NCI-H128 (cell line): Measurements from ENCODE around the gene CD83.
"Not testable (repeated sequence)": the region's sequence is repeated elsewhere in the genome, so short reads cannot be mapped to it uniquely, and the experiment has no call there.

Source experiments
- DNase-seq: peaks from one replicate; lab custom pipeline; 2025; ENCODE audit not compliant: unreplicated experiment; lab: John Stamatoyannopoulos, UW

Gene CD83

DNA sequence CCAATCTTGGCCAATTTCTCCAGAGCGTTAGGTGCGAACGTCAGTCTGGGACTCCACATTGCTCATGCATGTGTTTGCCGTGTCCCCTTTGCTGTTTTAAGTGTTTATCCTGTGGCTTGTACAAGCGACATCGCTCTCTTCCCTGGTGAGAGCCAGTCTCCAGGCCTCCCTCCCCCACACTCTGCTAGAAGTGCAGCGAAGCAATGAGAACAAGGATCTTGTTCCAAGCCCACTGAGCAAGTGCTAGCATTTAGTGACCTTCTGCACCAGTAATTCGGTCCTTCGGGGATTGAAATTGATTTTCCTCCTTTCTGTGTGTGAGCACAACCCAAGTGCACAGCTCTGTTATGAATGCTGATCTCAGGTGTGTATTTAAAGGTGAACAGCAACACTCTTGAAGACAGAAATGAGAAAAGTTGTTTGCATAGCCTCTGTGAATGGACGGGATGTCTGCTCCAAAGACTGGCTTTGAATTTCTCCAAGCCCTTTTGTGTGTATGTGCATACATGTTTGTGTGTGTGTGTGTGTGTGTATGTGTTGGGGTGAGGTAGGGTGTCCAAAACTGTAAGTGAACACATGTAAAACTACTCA is 29.0 kb downstream of the CD83 start:
- DNase-seq = peak; percentile 52

DNA sequence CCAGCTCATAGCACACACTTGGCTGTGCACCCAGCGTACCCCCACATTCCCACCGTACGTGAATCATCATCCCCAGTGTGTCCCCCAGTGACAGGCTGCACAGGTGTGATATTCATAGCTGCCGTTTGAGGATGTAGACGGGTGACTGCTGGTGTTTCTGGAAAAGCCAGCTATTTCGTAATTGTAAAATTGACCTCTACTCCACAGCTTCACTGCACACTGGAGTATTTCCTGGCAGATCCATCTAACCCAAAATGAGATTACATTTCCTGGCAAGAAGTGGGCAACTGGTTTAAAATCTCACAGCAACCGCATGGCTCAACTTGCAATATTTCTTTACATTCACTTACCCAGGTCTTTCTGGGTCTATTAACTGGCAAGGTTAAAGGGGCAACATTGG is 30.3 kb downstream of the CD83 start:
- DNase-seq = no peak

GRCh38 chr6:14148471-14148870 is 30.9 kb downstream of the CD83 start:
- no peak for DNase-seq

- no peak for DNase-seq
Observed at GRCh38 chr6:14149053-14149738, 31.6 kb downstream of the CD83 start.

- DNase-seq = no peak
Observed at GRCh38 chr6:14149739-14150130, 32.2 kb downstream of the CD83 start.

- DNase-seq = not testable (repeated sequence)
Observed at GRCh38 chr6:14151300-14151699, 33.7 kb downstream of the CD83 start.

GRCh38 chr6:14151773-14152172 is 34.2 kb downstream of the CD83 start:
- no peak for DNase-seq

DNA sequence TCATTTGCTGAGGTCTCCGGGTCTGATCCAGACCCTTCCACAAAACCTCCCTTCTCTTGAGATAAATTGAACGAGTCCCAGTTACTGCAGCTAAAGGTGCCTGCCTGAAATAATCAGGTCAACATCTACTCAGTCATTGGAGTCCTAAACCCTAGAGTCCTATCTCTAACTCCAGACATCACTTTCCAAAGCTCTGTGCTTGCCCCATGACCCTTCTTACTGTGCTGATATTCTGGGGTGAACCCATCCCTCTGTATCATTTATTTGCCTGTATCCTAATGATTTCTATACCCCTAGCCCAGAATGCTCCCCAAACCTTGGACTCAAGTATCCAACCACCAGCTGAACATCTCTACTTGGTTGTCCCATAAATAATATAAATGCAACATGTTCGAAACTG is 35.7 kb downstream of the CD83 start:
- DNase-seq = no peak

DNA sequence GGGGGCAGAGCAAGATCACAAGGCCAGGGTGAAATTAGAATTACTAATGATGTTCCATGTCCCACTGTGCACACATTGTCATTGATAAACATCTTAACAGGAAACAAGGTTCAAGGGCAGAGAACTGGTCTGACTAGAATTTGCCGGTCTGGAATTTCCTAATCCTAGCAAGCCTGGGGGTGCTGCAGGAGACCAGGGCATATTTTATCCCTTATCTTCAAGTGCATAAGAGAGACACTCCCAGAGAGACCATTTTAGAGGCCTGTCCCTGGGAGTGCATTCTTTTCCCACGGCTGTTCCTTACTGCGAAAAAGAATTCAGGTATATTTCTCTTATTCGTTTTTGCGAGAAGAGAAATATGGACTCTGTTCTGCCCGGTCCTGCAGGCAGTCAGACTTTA is 41.5 kb downstream of the CD83 start:
- DNase-seq = no peak

- DNase-seq = no peak
Observed at GRCh38 chr6:14162826-14163225, 45.3 kb downstream of the CD83 start.

- no peak for DNase-seq
Observed at GRCh38 chr6:14165091-14165490, 47.5 kb downstream of the CD83 start.

DNA sequence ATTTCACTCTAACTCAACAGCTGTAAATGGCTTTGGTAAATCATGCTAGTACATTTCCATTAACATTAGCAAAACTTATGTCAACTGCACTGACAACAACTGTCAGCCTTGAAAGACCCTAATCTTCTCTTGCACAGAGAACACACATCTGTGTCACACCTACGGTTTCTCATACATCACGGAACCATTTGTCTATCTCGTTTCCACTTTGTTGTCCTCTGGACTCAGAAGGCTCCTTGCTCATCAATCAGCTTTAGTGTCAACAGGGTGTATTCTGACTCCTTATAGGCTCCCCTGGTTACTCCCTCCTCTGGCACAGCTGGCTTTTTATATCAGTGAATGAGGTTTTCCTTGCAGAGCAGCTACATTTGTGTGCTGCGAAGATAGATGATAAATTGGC is 49.3 kb downstream of the CD83 start:
- no peak for DNase-seq

DNA sequence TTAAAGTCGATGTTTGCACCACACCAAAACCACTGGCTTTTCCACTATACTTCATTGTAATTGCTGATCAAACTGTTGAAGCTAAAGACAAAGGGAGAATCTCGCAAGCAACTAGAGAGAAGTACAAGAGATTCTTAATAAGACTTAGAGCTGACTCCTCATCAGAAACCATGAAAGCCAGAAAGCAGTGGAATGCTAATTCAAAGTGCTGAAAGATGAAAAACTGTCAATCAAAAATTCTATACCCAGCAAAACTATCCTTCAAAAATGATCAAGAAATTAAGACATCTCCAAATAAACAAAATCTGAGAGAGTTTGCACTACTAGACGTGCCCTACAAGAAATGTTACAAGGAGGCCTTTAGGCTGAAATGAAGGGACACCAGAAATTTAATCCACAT is 52.6 kb downstream of the CD83 start:
- DNase-seq = no peak

GRCh38 chr6:14172562-14172961 is 55.0 kb downstream of the CD83 start:
- DNase-seq = no peak

DNA sequence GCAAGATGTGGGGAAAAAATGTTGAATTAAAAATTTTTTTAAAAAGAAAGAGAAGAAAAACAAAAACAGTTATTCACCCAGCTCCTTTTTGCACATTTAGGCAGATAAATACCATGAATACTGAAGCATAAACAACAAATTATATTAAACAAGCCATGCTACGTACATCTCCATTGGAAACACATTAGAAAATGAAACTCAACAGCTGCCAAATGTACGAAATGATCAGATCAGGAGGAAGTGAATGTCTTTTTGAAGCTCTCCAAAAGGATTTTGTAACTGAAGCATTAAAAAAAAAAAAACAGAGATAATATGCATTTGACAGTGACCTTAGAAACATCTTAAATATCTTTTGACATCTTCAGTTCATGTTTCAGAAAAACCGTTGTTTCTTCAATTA is 56.7 kb downstream of the CD83 start:
- DNase-seq = no peak

- DNase-seq = no peak
Observed at GRCh38 chr6:14174996-14175395, 57.4 kb downstream of the CD83 start.

DNA sequence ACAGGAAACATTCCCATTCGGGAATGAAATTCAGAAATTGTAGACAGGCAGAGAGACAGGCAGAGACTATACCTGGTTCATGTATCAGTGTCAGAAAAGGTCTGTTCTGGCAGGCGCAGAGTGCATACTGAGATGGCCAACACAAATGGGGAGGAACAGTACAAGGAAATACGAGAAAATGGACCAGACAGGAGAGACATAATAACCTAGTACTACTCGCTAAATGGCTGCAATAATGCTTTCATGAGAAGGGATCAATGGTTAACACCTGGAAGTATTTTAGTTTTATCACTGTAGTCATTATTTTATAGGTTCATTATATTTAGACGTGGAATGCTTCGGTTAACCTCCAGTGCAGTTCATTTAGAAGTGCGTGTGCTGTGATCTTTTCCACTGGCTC is 58.9 kb downstream of the CD83 start:
- no peak for DNase-seq

DNA sequence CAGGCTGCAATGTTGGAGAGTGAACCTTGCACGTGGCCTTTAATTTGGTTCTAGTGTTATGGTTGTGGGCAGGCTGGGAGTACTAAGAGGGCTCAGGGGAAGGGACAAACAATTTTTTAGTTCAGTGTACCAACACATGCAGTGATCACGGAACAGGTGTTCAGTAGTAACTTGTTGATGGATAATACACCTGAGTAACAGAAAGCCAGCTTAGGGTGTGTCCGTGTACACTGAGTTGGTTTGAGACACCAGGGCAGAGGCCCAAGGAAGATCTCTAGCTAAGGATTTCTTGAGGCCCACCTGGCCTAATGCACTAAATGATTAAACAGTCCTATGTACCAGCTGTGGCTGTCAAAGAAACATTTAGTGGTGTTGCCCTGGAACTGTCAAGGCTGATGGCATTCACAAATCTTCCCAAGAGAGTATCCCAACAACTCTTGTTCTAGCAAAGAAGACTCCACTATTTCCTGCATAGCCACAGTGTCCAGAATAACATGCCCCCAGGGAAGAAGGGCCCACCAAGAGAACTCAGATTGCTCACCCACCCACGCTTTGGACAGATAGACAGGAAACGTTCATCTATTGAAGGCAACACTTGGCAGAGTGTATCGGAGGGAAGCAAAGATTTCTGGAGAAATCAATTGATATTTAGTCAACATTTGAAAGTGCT is 60.0 kb downstream of the CD83 start:
- no peak for DNase-seq

DNA sequence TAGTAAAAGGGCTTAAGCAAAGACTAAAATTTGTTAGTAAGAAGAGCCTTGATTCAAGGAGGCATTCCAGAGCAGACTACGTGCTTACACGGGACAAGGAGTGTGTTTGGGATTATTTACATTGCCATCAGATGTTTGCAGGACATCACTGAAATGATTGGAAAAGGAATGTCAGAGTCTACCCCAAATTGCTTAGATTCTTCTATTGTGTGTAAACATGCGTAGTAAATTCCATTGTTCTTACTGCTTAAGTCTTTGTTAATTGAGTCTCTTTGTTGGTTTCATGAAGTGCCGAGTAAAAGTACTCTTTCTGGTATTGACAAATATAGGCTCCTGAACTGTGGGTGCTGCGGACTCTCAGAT is 60.5 kb downstream of the CD83 start:
- no peak for DNase-seq

DNA sequence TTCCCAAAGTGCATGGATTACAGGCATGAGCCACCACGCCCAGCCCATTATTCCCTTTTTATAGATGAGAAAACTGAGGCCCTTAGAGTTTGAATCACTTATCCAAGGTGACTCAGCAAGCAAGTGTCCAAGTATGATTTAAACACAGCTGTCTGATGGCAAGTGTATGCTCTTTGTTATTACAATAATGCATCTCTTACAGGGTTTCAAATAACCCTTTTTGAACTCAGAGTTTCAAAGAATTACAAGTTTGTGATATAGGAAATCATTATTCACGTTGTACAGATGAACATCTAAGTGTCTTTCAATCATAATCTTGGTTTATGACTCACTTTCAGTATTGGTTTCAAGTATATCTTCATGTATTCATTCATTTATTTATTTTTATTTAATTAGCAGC is 63.0 kb downstream of the CD83 start:
- no peak for DNase-seq

DNA sequence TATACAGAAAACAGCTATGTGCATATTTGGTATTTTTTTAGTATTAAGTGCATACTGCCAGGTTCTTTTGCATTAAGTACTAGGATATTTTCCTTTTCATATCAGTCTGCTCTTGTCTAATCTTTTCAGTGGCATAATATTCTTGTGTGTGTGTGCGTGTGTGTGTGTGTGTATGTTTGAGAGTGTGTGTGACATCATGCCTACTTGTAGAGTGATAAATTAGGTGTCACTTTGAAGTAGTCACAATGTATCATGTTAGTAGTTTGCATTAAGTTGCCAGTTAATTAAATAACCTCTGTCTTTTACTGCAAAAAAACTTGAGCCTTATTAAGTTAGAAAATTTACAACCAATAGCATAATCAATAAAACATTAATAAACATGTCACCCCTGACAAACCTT is 65.3 kb downstream of the CD83 start:
- DNase-seq = no peak
